G401.6 (cell line): ENCODE results near the gene JAML.

ENCODE experiments used
- FAIRE-seq: peaks from 2 replicates; lab custom pipeline; 2012; peaks lifted over from hg19 to GRCh38; lab: Jason Lieb, UNC

The JAML gene

GRCh38 chr11:118166641-118167040 lies 58.2 kb downstream of the JAML start:
- no peak for FAIRE-seq

- FAIRE-seq, result no peak
Measured at GRCh38 chr11:118164885-118165284, 59.9 kb downstream of the JAML start.

GRCh38 chr11:118163494-118163893 lies 61.3 kb downstream of the JAML start:
- FAIRE-seq, result no peak

- no peak for FAIRE-seq
Measured at GRCh38 chr11:118162846-118163245, 62.0 kb downstream of the JAML start.

GRCh38 chr11:118161786-118162185 lies 63.0 kb downstream of the JAML start:
- no peak for FAIRE-seq

GRCh38 chr11:118157186-118157895 lies 67.5 kb downstream of the JAML start:
- FAIRE-seq, result no peak

GRCh38 chr11:118156531-118157185 lies 68.2 kb downstream of the JAML start:
- FAIRE-seq, result no peak

GRCh38 chr11:118155776-118156530 lies 68.9 kb downstream of the JAML start:
- FAIRE-seq, result no peak

GRCh38 chr11:118154641-118155040 lies 70.2 kb downstream of the JAML start:
- no peak for FAIRE-seq

GRCh38 chr11:118153976-118154375 lies 70.8 kb downstream of the JAML start:
- FAIRE-seq, result no peak

- no peak for FAIRE-seq
Measured at GRCh38 chr11:118153516-118153915, 71.3 kb downstream of the JAML start.

GRCh38 chr11:118152552-118153471 lies 72.0 kb downstream of the JAML start, which contains the start of gene SCN4B:
TSS of gene SCN4B (minus strand) at chr11:118152823. CDS start at chr11:118152673, 150 bp downstream.
- FAIRE-seq, result no peak

- no peak for FAIRE-seq
Measured at GRCh38 chr11:118152020-118152551, 72.7 kb downstream of the JAML start.

- FAIRE-seq, result no peak
Measured at GRCh38 chr11:118151431-118151830, 73.4 kb downstream of the JAML start.

- no peak for FAIRE-seq
Measured at GRCh38 chr11:118149493-118149892, 75.3 kb downstream of the JAML start.

- FAIRE-seq, result no peak
Measured at GRCh38 chr11:118148856-118149255, 76.0 kb downstream of the JAML start.

- FAIRE-seq, result no peak
Measured at GRCh38 chr11:118148240-118148639, 76.6 kb downstream of the JAML start.

- FAIRE-seq, result no peak
Measured at GRCh38 chr11:118147502-118147901, 77.3 kb downstream of the JAML start.

GRCh38 chr11:118146554-118146953 lies 78.3 kb downstream of the JAML start:
- no peak for FAIRE-seq

- peak; percentile 19 for FAIRE-seq
Measured at GRCh38 chr11:118145285-118146227, 79.3 kb downstream of the JAML start.
